Stimulated activated CD4-positive, alpha-beta T cell treated with anti-CD3 and anti-CD28 coated beads, Interleukin-4, amount 100 ng/mL, for 1 hour (primary cell): ENCODE measurements around the gene KRT28.
"Not testable (repeated sequence)": the region's sequence is repeated elsewhere in the genome, so short reads cannot be mapped to it uniquely, and the experiment has no call there.

Source experiments
- DNase-seq: peaks from one replicate; pipeline ENCODE4 v3.0.0-alpha.2; 2020

Gene KRT28

DNA sequence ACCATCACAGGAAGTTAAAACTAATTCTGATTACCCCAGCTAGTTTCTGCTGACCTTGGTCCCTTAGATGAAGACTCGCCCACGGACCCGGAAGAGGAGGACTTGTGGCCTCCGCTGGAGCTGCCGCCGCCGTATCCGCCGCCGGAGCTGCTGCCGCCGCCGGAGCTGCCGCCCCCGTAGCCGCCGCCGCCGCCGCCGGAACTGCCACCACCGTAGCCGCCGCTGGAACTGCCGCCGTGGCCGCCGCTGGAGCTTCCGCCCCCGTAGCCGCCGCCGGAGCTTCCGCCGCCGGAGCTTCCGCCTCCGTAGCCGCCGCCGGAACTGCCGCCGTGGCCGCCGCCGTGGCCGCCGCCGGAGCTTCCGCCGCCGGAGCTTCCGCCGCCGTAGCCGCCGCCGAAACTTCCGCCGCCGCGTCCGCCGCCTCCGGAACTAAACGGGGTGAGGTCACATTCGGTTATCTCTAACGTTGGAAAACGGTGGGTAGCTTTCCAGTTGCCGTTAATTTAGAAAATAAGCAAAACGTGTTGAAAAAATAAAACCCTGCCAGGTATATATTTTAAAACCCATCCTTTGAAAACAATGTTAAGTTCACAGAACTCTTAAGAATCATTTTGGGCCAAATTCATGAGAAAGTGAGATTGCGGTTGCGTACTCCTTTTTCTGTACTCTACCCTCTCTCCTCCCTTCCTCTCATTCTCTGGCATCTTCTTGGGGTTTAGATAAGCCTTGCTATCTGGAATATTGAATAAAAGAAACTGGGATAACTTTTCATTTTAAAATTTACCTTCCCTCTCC, 19.2 kb upstream of the KRT28 start:
- peak; percentile 87 for DNase-seq

GRCh38 chr17:40818343-40818732, 18.6 kb upstream of the KRT28 start:
- no peak for DNase-seq

DNA sequence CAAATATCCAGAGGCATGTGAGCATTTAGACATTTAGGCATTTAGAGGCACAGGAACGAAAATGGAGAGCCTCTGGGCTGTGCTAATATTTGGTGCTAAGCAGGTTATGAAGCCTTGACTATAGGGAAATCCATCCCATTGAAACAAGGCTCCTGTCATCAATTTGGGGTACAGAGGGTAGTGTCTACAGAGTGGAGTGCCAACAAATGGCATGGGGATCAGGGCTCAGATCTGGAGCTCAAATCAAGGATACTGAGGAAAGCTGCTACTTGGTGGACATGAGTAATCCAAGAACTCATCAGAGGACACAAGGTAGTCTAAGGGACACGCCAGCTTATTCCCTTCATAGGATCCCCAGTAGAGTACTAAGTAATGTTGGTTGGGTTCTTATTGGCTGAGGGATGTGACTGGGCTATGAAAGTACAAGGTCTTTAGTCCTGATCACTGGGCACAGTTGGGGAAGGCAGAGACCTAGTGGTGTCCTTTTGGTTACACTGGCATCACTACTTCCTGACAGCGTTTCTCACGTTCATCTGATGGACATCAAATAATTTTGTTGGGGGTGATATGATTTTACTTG, 17.4 kb upstream of the KRT28 start:
- no peak for DNase-seq

DNA sequence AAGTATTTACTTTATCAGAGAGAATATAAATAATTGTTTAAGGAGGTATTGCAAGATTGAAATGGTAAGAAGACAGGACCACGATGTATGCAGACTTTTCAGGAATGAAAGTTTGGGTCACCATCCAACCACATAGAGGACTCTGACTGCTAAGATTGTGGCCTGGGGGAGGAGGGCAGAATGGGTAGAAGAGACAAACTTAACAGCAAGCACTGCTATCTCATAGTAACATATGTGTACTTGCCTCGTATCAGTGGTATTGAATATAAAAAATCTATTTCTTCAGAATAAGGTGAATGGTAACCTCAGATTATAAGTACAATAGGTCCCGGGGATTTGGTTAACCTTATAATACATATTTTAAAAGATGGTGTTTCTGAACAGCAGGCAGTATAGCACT, 16.8 kb upstream of the KRT28 start:
- DNase-seq: no peak

GRCh38 chr17:40815381-40815780, 15.6 kb upstream of the KRT28 start:
- DNase-seq: no peak

- DNase-seq: not testable (repeated sequence)
These were observed 14.9 kb upstream of the KRT28 start for GRCh38 chr17:40814657-40815056.

GRCh38 chr17:40813804-40814203, 14.0 kb upstream of the KRT28 start:
- DNase-seq: no peak

DNA sequence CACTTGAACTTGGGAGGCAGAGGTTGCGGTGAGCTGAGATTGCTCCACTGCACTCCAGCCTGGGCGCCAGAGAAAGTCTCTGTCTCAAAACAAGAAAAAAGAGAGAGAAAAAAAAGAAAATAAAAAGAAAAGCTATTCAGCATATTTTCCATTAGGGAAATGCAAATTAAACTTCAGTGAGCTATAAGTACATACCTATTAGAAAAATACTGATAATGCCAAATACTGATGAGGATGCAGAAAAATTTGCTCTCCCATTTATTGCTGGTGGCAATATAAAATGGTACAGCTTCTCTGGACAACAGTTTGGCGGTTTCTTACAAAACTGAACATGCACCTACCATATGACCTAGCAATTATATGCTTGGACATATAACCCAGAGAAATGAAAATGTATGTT, 12.9 kb upstream of the KRT28 start:
- no peak for DNase-seq

GRCh38 chr17:40810494-40810893, 10.7 kb upstream of the KRT28 start:
- DNase-seq: no peak

DNA sequence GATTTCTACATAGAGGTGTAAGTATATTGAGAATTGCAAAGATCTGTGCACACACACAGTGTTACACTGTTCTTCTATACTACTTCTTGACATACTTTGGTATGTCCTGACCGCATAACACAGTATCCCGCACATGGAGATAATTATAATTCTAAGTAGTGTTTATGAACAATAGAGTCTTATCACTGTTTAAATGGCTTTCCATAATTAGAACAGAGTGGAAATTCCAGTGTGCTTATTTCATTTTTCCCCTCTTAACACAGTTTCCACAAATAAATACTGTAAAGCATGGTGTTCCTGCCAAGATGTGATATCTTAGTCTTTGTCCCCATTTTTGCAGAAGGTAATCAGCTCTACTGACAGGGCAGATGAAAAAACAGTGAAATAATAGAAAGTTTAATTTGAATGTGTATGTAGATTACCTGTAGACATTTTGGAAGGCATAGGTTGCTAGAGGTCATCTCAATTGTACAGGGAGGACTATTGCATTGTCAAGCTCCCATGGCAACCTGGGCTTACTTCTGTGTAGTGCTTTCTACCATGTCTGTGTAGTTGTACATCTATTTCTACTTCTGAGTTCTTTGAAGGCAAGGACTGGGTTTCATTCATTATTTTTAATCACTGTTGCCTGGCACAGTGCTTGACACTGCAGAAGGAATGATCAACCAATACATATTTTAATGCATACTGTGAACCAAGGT, 10.1 kb upstream of the KRT28 start:
- no peak for DNase-seq

GRCh38 chr17:40806131-40806530, 6.4 kb upstream of the KRT28 start:
- DNase-seq: no peak

DNA sequence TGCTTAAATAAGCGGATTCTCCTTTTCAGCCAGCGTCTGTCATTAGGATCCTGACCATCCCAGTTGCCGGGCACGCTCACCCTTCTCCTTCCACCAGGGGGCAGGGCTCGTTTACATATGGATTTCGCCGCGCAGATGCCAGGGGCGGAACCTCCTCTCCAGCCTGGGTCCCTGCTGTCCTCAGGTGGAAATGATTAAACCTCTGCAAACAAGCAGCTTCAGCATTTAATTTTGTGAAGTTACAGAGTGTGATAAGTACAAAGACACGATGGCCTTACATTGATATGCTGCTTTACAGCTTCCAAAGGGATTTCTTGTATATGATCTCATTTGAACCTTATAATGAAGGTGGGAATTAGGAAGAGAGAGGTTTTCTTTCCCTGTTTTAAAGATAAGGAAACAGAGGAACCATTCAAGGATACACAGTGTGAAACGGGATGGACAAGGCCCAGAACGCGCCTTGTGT, 3.9 kb upstream of the KRT28 start:
- peak; percentile 76 for DNase-seq

- DNase-seq: no peak
These were observed 1.4 kb upstream of the KRT28 start for GRCh38 chr17:40801157-40801556.

DNA sequence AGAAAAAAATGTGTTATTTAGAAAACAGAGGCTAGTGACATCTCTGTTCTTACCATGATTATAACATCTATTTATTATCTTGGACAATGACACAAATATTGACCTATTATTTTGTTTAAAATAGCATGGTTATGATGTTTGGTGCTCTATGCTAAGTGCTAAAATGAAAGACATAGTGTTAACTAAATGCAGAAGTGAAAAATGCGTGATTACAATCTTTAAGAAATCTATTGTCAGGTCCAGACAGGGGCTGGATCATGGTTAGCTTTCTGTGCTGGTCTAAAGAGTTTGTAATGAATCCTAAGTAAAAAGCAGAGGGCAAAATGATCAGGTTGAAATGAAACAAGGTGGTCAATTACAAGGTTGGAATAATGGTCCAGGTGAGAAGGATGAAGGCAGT, 622 bp upstream of the KRT28 start:
- DNase-seq: no peak

GRCh38 chr17:40796846-40797245, 2.9 kb downstream of the KRT28 start:
- no peak for DNase-seq

- no peak for DNase-seq
These were observed 4.6 kb downstream of the KRT28 start for GRCh38 chr17:40795019-40795667.

- DNase-seq: no peak
These were observed 5.3 kb downstream of the KRT28 start for GRCh38 chr17:40794466-40794865.

GRCh38 chr17:40793832-40794231, 5.9 kb downstream of the KRT28 start:
- no peak for DNase-seq

- DNase-seq: no peak
These were observed 7.8 kb downstream of the KRT28 start for GRCh38 chr17:40791787-40792436.

DNA sequence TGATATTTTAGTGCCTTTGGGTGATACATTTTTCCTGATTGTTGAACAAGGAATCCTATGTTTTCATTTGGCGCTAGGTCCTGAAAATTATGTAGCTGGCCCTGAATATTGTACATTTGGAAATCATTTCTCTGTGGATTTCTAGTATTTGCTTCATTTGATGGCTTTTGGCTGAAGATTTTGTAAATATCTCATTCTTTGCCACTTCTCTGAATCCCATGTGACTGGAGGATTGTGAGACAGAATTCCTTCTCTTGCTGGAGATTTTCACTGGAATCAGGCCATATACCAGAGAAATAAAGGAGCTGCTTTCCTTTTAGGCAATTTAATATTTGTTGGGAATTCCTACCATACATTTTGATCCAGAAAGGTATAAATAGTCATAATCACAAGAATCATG, 8.6 kb downstream of the KRT28 start:
- no peak for DNase-seq

- DNase-seq: no peak
These were observed 17.3 kb downstream of the KRT28 start, which contains the start of gene KRT27 for GRCh38 chr17:40782450-40782849. KRT27 (minus strand) TSS chr17:40782550; CDS start chr17:40782493, 57 bp downstream.

- peak; percentile 25 for DNase-seq
These were observed 20.4 kb downstream of the KRT28 start for GRCh38 chr17:40779181-40779909.
